Left lung (tissue), 14 donors: ENCODE data around the gene SLC9A4. TPM values are rescaled to one million over a fixed set of nuclear protein-coding genes. Genes with fewer than 3 reads are reported as not detected.

ENCODE experiments used
- ATAC-seq: fragments of 200-7000 bp; cut with Tn5 transposase; one replicate; pipeline ENCODE4 v1.9.1; 2020; ENCODE audit warnings: moderate library complexity
- DNase-seq, 4 donors: peaks; one replicate each; pipeline ENCODE4 v3.0.0-alpha.2; 2013 to 2020
- H3K27ac ChIP-seq, 2 donors: fragments of 200-600 bp; sonication (generic) in 1 of 2; one replicate each; pipeline versions ENCODE4 v1.5.0 to v1.8.0; 2020 to 2021
- H3K27me3 ChIP-seq, 2 donors: fragments of 200-600 bp; sonication (generic) in 1 of 2; one replicate each; pipeline versions ENCODE4 v1.5.0 to v1.8.0; 2020 to 2021
- H3K36me3 ChIP-seq, 2 donors: fragments of 200-600 bp; sonication (generic) in 1 of 2; one replicate each; pipeline versions ENCODE4 v1.5.0 to v1.8.0; 2020 to 2021
- H3K4me1 ChIP-seq, 2 donors: fragments of 200-600 bp; one replicate each; pipeline ENCODE4 v1.8.0; 2021
- H3K4me3 ChIP-seq, 2 donors: fragments of 200-600 bp; sonication (generic) in 1 of 2; one replicate each; pipeline versions ENCODE4 v1.5.0 to v1.8.0; 2020 to 2021; ENCODE audit warnings: mild to moderate bottlenecking in 1 of 2
- H3K9me3 ChIP-seq, 2 donors: fragments of 200-600 bp; sonication (generic) in 1 of 2; one replicate each; pipeline versions ENCODE4 v1.5.0 to v1.8.0; 2020 to 2021
- intact Hi-C, 2 donors: fragments of 100-400 bp; cut with DNase I; formaldehyde crosslinking; loops; one replicate each; pipeline versions ENCODE4 v1.11.2 to v1.14.2; 2022
- long read RNA-seq, 12 donors: library from polyadenylated mRNA in 2 of 12; unstranded in 2 of 12; transcript quantifications; one replicate each; pipeline ENCODE4 v2.0.0 and lab custom pipeline, GENCODE V29; 2019 to 2026
- polyA plus RNA-seq, 6 donors: library from polyadenylated mRNA; unstranded; fragments of 120-200 nt; gene quantifications; one replicate each; pipeline ENCODE4 v1.2.1, GENCODE V29; 2013; ENCODE audit not compliant: insufficient read length in 6 of 6
- total RNA-seq, 2 donors: library from RNA; stranded (reverse); fragmentation: NEBNext Ultra II Directional; extraction: Animal tissue kit (Norgen Biotek cat#: 25700); gene quantifications; one replicate each; pipeline ENCODE4 v1.2.1, GENCODE V29; 2021
- TF ChIP-seq, protein P1 (sequence below), 2 donors: fragments of 200-600 bp; sonication (generic) in 1 of 2; IDR thresholded peaks; one replicate each; pipeline versions ENCODE4 v1.5.0 to v1.8.0; 2021; ENCODE audit warnings: antibody characterized with exemption in 2 of 2
- donor health status: DM: no; HTN: yes; CAD: no.
- donor health status: DM: no; HTN: no; CAD: no.

Gene SLC9A4, protein sequence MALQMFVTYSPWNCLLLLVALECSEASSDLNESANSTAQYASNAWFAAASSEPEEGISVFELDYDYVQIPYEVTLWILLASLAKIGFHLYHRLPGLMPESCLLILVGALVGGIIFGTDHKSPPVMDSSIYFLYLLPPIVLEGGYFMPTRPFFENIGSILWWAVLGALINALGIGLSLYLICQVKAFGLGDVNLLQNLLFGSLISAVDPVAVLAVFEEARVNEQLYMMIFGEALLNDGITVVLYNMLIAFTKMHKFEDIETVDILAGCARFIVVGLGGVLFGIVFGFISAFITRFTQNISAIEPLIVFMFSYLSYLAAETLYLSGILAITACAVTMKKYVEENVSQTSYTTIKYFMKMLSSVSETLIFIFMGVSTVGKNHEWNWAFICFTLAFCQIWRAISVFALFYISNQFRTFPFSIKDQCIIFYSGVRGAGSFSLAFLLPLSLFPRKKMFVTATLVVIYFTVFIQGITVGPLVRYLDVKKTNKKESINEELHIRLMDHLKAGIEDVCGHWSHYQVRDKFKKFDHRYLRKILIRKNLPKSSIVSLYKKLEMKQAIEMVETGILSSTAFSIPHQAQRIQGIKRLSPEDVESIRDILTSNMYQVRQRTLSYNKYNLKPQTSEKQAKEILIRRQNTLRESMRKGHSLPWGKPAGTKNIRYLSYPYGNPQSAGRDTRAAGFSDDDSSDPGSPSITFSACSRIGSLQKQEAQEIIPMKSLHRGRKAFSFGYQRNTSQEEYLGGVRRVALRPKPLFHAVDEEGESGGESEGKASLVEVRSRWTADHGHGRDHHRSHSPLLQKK
- total RNA-seq, result not detected
- polyA plus RNA-seq, result under 1 TPM in 4 of 6 donors, not detected in 2; 0.06 to 0.08 (median 0.06) TPM
- long read RNA-seq, donor 1, result 0 reads
- long read RNA-seq, donor 2, result 0 reads
- long read RNA-seq, donor 3, result 0 reads
- long read RNA-seq, donor 4, result 0 reads
- long read RNA-seq, donor 5, result 0 reads
- long read RNA-seq, donor 6, result 0 reads
- long read RNA-seq, donor 7, result 0 reads
- long read RNA-seq, donor 8, result 0 reads
- long read RNA-seq, donor 9, result 0 reads
- long read RNA-seq, donor 10, result 0 reads
- long read RNA-seq, donor 11, result 0 reads
- long read RNA-seq, donor 12, result 0 reads

DNA sequence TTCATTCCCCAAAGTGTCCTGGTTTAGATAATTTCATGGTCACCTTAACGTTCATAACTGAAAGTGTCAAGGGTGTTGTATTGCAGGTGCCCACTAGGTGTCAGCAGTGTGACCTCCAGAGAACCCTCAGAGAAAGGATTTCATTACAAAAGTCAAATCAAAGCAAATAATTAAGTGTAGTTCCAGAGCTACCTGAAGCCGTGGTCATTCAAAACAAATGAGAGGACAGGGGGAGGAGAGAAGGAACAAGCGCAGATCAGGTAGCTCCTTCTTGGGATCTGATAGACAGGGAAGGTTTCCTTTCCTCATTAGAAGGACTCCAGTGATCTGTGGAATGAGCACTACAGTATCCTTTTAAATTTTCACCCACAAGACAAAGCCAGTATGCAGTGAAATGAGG is at the start of gene SLC9A4:
Gene SLC9A4, plus strand, starts transcription at position 207 of the 400 bp plus-strand sequence. CDS start 534 bp downstream, outside the sequence.
- TF ChIP-seq, protein P1, sequence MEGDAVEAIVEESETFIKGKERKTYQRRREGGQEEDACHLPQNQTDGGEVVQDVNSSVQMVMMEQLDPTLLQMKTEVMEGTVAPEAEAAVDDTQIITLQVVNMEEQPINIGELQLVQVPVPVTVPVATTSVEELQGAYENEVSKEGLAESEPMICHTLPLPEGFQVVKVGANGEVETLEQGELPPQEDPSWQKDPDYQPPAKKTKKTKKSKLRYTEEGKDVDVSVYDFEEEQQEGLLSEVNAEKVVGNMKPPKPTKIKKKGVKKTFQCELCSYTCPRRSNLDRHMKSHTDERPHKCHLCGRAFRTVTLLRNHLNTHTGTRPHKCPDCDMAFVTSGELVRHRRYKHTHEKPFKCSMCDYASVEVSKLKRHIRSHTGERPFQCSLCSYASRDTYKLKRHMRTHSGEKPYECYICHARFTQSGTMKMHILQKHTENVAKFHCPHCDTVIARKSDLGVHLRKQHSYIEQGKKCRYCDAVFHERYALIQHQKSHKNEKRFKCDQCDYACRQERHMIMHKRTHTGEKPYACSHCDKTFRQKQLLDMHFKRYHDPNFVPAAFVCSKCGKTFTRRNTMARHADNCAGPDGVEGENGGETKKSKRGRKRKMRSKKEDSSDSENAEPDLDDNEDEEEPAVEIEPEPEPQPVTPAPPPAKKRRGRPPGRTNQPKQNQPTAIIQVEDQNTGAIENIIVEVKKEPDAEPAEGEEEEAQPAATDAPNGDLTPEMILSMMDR (IDR thresholded peaks at IDR 0.05), result peak; percentile 78 to 87
- Histone ChIP-seq H3K4me3 (no peak within 1 kb of the TSS), H3K27me3 (no peaks in the 10 kb centered on the region), H3K36me3 (no peaks in the 10 kb centered on the region), H3K27ac (no peak within 1 kb of the TSS), H3K4me1 (no peaks in the 10 kb centered on the region), H3K9me3 (peaks cover 0 to 13% of the 10 kb centered on the region in 2 donors)
- DNase-seq (peak in 2 of 4 donors; percentile 13 to 44), ATAC-seq (peak; percentile 94)
- intact Hi-C loops, result loop anchor here in 1 of 2 donors (10.0 kb wide), 1 partner anchor 142 kb away; the partner anchor contains the start of gene SLC9A2

DNA sequence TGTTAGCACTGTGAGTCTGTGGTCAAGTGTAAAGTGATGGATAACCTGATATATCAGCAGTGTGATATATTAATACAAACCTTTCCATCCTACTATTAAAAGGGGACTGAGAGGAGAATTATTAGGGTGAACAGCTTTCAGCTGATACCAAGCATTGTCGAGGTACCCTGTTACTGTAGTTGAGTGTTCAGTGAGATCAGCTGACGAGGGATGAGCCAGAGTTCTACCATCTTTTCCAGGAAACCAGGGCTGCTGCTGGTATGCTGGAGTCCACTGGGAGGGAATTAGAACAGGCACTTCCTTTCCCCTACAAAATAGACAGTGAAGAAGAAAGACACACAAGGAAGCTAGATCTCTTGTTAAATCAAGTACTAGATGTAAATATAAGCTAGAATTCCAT is 49.7 kb upstream of the SLC9A4 start:
- intact Hi-C loops, result no loop called here
- TF ChIP-seq, protein P1 (IDR thresholded peaks at IDR 0.05), result no peak
- no peaks in the 10 kb centered on the region for H3K27me3 ChIP-seq
- H3K27ac ChIP-seq, result peak overlapping the region in 1 of 2 donors; percentile 78
- H3K4me1 ChIP-seq, result peaks cover 0 to 29% of the 10 kb centered on the region in 2 donors
- no peaks in the 10 kb centered on the region for H3K9me3 ChIP-seq
- peak overlapping the region in 1 of 2 donors; percentile 15 for H3K4me3 ChIP-seq
- no peaks in the 10 kb centered on the region for H3K36me3 ChIP-seq
- DNase-seq, result no peak
- ATAC-seq, result no peak

DNA sequence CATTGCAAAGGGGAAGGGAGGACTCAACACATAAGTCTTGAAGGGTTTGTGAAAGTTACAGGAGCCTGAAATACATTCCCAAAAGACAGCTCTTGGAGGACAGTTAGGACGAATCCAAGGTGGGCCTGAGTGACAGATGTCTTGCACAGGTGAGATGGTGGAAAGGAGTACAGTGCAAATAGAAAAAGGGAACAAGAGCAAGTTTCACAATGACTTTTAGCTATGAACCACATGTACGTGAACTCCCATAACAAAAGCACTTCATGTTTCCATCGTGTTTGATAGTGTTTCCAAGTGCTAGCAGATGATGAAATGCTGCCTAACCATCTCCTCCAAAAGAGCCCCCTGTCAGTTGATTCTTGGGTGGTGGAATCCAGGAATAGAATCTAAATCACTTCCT is 48.3 kb upstream of the SLC9A4 start:
- DNase-seq (no peak), ATAC-seq (no peak)
- peak overlapping the region in 1 of 2 donors; percentile 78 for H3K27ac ChIP-seq
- no peaks in the 10 kb centered on the region for H3K27me3 ChIP-seq
- no peaks in the 10 kb centered on the region for H3K36me3 ChIP-seq
- H3K9me3 ChIP-seq, result no peaks in the 10 kb centered on the region
- peak overlapping the region in 1 of 2 donors; percentile 15 for H3K4me3 ChIP-seq
- intact Hi-C loops, result no loop called here
- H3K4me1 ChIP-seq, result peaks cover 0 to 20% of the 10 kb centered on the region in 2 donors
- TF ChIP-seq, protein P1 (IDR thresholded peaks at IDR 0.05), result no peak

DNA sequence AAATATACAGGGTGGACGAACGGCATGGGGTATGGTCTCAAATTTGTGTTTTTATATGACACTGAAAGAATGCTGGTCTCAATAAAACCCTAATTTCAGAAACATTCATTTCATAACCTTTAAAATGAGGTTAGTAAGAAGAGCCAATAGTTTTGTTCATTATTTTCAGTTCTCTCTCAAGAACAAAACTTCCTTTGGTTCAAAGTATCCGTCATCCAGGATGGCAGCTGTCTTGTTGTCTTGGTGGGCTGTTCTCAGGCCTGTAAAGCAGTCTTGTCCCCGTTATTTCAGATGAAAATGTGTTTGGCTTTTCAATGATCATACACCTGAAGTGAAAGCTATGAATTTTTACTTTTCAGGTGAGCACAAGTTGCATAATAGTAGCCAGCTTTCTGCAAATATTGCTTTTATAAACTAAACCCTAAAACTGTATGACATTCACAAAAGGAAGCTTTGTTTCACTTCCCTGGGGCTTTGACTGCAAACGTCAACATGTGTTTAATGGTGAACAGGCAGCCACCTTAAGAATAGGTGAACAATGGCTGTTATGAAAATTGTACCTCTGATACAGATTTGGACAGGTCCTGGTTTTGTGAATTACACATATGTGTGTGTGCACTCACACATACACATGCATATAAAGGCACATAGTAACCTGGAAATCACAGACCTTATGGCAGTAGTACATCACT is 47.4 kb upstream of the SLC9A4 start:
- H3K4me3 ChIP-seq, result peak overlapping the region in 1 of 2 donors; percentile 3
- H3K27me3 ChIP-seq, result no peaks in the 10 kb centered on the region
- no peaks in the 10 kb centered on the region for H3K36me3 ChIP-seq
- H3K9me3 ChIP-seq, result no peaks in the 10 kb centered on the region
- H3K27ac ChIP-seq, result peak overlapping the region in 1 of 2 donors; percentile 78
- DNase-seq (no peak), ATAC-seq (no peak)
- TF ChIP-seq, protein P1 (IDR thresholded peaks at IDR 0.05), result no peak
- intact Hi-C loops, result no loop called here
- H3K4me1 ChIP-seq, result peaks cover 0 to 20% of the 10 kb centered on the region in 2 donors
